Dermis blood vessel endothelial cell (primary cell): ENCODE results near the gene CAMK1D. TPM values are rescaled to one million over a fixed set of nuclear protein-coding genes. Genes with fewer than 3 reads are reported as not detected.

ENCODE experiments used
- DNase-seq: peaks from one replicate; pipeline ENCODE4 v3.0.0; 2010
- total RNA-seq: library from RNA; depleted of rRNA; stranded (reverse); fragments of >200 nt; gene quantifications from 2 replicates; pipeline ENCODE4 v1.2.3, GENCODE V29; 2014

The CAMK1D gene
- total RNA-seq, 1 donor from 2014 or later = 0.85 TPM

- DNase-seq = no peak
Observed at GRCh38 chr10:12602521-12602920, 253.2 kb downstream of the CAMK1D start.

- DNase-seq = no peak
Observed at GRCh38 chr10:12603766-12604470, 254.6 kb downstream of the CAMK1D start.

- no peak for DNase-seq
Observed at GRCh38 chr10:12605580-12606405, 256.4 kb downstream of the CAMK1D start.

GRCh38 chr10:12606461-12606860 lies 257.1 kb downstream of the CAMK1D start:
- no peak for DNase-seq

- peak; percentile 39 for DNase-seq
Observed at GRCh38 chr10:12608761-12609160, 259.4 kb downstream of the CAMK1D start.

GRCh38 chr10:12609435-12609834 lies 260.1 kb downstream of the CAMK1D start:
- no peak for DNase-seq

- DNase-seq = no peak
Observed at GRCh38 chr10:12613136-12613535, 263.8 kb downstream of the CAMK1D start.

- peak; percentile 92 for DNase-seq
Observed at GRCh38 chr10:12614177-12614995, 265.0 kb downstream of the CAMK1D start.

- no peak for DNase-seq
Observed at GRCh38 chr10:12615296-12616220, 266.2 kb downstream of the CAMK1D start.

- no peak for DNase-seq
Observed at GRCh38 chr10:12617191-12618175, 268.1 kb downstream of the CAMK1D start.

GRCh38 chr10:12622016-12622415 lies 272.7 kb downstream of the CAMK1D start:
- no peak for DNase-seq

- DNase-seq = no peak
Observed at GRCh38 chr10:12622691-12623090, 273.3 kb downstream of the CAMK1D start.

- no peak for DNase-seq
Observed at GRCh38 chr10:12625393-12626023, 276.2 kb downstream of the CAMK1D start.

- no peak for DNase-seq
Observed at GRCh38 chr10:12628153-12628552, 278.8 kb downstream of the CAMK1D start.

- no peak for DNase-seq
Observed at GRCh38 chr10:12628964-12629766, 279.8 kb downstream of the CAMK1D start.

- DNase-seq = no peak
Observed at GRCh38 chr10:12629767-12630165, 280.4 kb downstream of the CAMK1D start.

GRCh38 chr10:12631216-12631615 lies 281.9 kb downstream of the CAMK1D start:
- peak; percentile 10 for DNase-seq

- no peak for DNase-seq
Observed at GRCh38 chr10:12631787-12632562, 282.6 kb downstream of the CAMK1D start.
